ENCODE results near the gene PACRG. TPM values are rescaled to one million over a fixed set of nuclear protein-coding genes. Genes with fewer than 3 reads are reported as not detected.

The PACRG gene
- total and polyA plus RNA-seq, 4 donors: 0.47 to 3.8 (median 2.4) TPM

- no peaks in the 10 kb centered on the region for H3K9me3 ChIP-seq (ENCODE audit: control insufficient read depth in 4 of 4, low read length in 3 of 4)
- no peaks in the 10 kb centered on the region for H3K36me3 ChIP-seq (ENCODE audit: control insufficient read depth in 4 of 4, insufficient read depth in 3 of 4, low read depth in 1 of 4, low read length in 3 of 4)
- no peak overlapping the region for H3K9ac ChIP-seq (ENCODE audit: low read depth in 1 of 2, low read length in 2 of 2)
- no peak for DNase-seq (ENCODE audit: low spot score)
- H3K27me3 ChIP-seq (ENCODE audit: control insufficient read depth in 4 of 4, insufficient read depth in 4 of 4, low read length in 3 of 4): peaks cover 0 to 3% (median 0%) of the 10 kb centered on the region in 4 donors
- TF ChIP-seq SP1 (IDR thresholded peaks at IDR 0.05): no peak
- TF ChIP-seq EGR1 (IDR thresholded peaks at IDR 0.05; ENCODE audit: low read depth in 2 of 2): no peak
- TF ChIP-seq RAD21 (IDR thresholded peaks at IDR 0.05): no peak
- TF ChIP-seq FOXA1 (IDR thresholded peaks at IDR 0.05): no peak
- TF ChIP-seq YY1 (IDR thresholded peaks at IDR 0.05): no peak
- no peak for TF ChIP-seq HNF4A (conservative IDR thresholded peaks at IDR 0.05)
- TF ChIP-seq CTCF (IDR thresholded peaks at IDR 0.05; ENCODE audit: low read depth, low read length, missing input control): no peak
- no peak for TF ChIP-seq REST (IDR thresholded peaks at IDR 0.05)
- TF ChIP-seq MAX (IDR thresholded peaks at IDR 0.05): no peak
- no peak overlapping the region for H3K27ac ChIP-seq (ENCODE audit: low read depth in 1 of 2, low read length in 2 of 2)
- no peaks in the 10 kb centered on the region for H3K4me1 ChIP-seq (ENCODE audit: control insufficient read depth in 4 of 4, insufficient read depth in 4 of 4, low read length in 3 of 4)
- H3K4me3 ChIP-seq (ENCODE audit: low read depth in 1 of 3, low read length in 3 of 3): no peak overlapping the region
- 84% methylated on average over 4 of the region's 4 CpGs for WGBS
Observed at GRCh38 chr6:163146036-163146435, 418.3 kb downstream of the PACRG start.

- WGBS: 86% methylated on average over 4 of the region's 4 CpGs
- H3K36me3 ChIP-seq (ENCODE audit: control insufficient read depth in 4 of 4, insufficient read depth in 3 of 4, low read depth in 1 of 4, low read length in 3 of 4): no peaks in the 10 kb centered on the region
- no peaks in the 10 kb centered on the region for H3K4me1 ChIP-seq (ENCODE audit: control insufficient read depth in 4 of 4, insufficient read depth in 4 of 4, low read length in 3 of 4)
- DNase-seq (ENCODE audit: low spot score): no peak
- no peaks in the 10 kb centered on the region for H3K9me3 ChIP-seq (ENCODE audit: control insufficient read depth in 4 of 4, low read length in 3 of 4)
- no peak overlapping the region for H3K27ac ChIP-seq (ENCODE audit: low read depth in 1 of 2, low read length in 2 of 2)
- no peak overlapping the region for H3K4me3 ChIP-seq (ENCODE audit: low read depth in 1 of 3, low read length in 3 of 3)
- H3K9ac ChIP-seq (ENCODE audit: low read depth in 1 of 2, low read length in 2 of 2): no peak overlapping the region
- TF ChIP-seq GABPA (IDR thresholded peaks at IDR 0.05 in 1 of 2, conservative IDR thresholded peaks at IDR 0.05 in 1 of 2) (no peak), RXRA (IDR thresholded peaks at IDR 0.05) (no peak), HNF4G (IDR thresholded peaks at IDR 0.05) (no peak), CTCF (IDR thresholded peaks at IDR 0.05; ENCODE audit: low read depth, low read length, missing input control) (no peak)
- H3K27me3 ChIP-seq (ENCODE audit: control insufficient read depth in 4 of 4, insufficient read depth in 4 of 4, low read length in 3 of 4): peaks cover 0 to 3% (median 0%) of the 10 kb centered on the region in 4 donors
Observed at GRCh38 chr6:163147994-163148393, 420.2 kb downstream of the PACRG start.
